OCI-LY3 (cell line): Measurements from ENCODE around the gene RARG.

Experiments
- EZH2phosphoT487 ChIP-seq: fragments of 200-600 bp; shearing (Covaris generic); IDR thresholded peaks from 2 replicates; pipeline ENCODE4 v1.6.1; 2018; ENCODE audit warnings: antibody characterized with exemption, mixed run types, low read depth
- TF ChIP-seq, protein P1 (sequence below): fragments of 200-600, 300-600 bp; sonication (generic); IDR thresholded peaks from 2 replicates; pipeline ENCODE4 v1.5.1; 2014; ENCODE audit warnings: antibody characterized with exemption, low read length, low read depth

DNA sequence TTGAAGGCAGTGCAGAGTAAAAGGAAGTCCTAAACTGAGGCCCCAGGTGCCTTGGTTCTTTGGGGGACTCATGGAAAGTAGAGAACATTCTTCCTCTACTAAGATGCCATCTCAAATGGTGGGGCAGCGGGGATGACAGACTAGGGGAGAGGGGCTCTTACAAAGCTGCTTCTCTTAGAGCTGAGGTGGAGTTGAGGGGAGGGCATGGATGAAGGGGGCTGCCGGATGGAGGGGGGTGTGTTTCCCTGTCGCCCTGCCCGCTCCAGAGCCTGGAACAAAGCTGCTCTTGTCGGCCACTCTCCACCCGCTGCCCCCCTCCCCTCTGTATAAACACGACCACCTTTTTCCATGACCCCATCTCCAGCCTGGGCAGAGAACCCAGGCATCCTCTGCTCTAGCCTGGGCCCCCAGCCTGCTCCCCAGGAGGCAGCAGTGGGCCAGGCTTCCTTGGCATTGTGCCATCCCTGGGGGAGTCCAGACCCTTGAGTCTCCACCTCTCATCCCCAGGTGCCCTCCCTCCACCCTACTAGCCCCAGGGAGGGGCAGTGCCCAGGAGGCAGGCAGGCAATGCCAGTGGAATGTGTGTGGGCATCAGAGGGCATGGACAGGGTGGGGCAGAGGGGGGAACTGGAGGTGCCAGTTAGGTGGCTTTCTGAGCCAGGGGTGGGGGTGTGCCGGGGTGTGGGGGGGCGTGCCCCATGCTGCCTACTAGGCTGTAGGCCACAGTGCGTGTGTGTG is 1.7 kb downstream of the RARG start:
- TF ChIP-seq, protein P1, sequence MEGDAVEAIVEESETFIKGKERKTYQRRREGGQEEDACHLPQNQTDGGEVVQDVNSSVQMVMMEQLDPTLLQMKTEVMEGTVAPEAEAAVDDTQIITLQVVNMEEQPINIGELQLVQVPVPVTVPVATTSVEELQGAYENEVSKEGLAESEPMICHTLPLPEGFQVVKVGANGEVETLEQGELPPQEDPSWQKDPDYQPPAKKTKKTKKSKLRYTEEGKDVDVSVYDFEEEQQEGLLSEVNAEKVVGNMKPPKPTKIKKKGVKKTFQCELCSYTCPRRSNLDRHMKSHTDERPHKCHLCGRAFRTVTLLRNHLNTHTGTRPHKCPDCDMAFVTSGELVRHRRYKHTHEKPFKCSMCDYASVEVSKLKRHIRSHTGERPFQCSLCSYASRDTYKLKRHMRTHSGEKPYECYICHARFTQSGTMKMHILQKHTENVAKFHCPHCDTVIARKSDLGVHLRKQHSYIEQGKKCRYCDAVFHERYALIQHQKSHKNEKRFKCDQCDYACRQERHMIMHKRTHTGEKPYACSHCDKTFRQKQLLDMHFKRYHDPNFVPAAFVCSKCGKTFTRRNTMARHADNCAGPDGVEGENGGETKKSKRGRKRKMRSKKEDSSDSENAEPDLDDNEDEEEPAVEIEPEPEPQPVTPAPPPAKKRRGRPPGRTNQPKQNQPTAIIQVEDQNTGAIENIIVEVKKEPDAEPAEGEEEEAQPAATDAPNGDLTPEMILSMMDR = no peak
- no peak for TF ChIP-seq EZH2phosphoT487
